HG03469 (cell line): ENCODE data around the gene MPHOSPH10.
"Not testable (repeated sequence)": the region's sequence is repeated elsewhere in the genome, so short reads cannot be mapped to it uniquely, and the experiment has no call there.

Experiments used
- ATAC-seq: cut with Tn5 transposase; IDR thresholded peaks from one replicate; pipeline ENCODE4 v1.9.1; 2021; ENCODE audit warnings: mild to moderate bottlenecking, moderate library complexity, moderate number of reproducible peaks; ENCODE audit not compliant: unreplicated experiment

Gene MPHOSPH10

DNA sequence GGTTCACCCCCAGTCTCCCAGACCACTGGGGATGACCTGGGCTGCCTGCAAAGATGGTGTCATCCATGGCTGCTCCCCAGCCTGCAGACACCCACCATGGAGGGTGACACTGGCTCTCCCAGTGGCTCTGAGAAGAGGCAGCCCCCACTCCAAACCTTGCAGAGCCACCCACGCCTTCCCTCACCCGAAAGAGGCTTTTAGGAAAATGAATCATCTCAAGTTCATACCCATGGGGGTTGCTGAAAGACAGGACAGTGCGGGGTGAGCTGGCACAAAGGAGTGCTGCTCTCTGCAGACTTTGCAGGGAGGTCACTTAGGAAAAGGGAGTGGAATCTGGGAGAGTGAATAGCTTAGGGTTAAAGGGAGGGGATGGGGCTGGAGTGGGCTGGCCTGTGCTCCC is 36.4 kb downstream of the MPHOSPH10 start:
- no peak for ATAC-seq

DNA sequence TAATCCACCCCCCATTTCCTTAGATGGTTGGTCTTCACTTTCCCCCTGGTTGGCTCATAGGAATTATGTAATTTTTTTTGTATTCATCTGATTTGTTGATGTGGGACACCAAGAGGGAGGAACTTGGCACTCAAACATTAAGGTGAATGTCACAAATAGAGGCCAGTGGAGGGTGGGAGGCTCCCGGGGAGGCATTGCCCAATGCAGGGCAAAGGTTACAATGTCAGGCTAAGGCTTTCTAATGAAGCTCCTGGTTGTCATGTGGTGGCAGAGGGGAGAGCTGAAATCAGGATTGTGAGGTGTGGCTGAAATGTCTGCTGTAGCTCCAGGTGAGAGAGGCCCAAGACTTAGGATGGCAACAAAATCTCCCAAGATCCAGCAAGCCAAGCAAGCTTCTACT is 42.7 kb downstream of the MPHOSPH10 start:
- no peak for ATAC-seq

- no peak for ATAC-seq
These were observed 43.8 kb downstream of the MPHOSPH10 start for GRCh38 chr2:71174207-71174606.

DNA sequence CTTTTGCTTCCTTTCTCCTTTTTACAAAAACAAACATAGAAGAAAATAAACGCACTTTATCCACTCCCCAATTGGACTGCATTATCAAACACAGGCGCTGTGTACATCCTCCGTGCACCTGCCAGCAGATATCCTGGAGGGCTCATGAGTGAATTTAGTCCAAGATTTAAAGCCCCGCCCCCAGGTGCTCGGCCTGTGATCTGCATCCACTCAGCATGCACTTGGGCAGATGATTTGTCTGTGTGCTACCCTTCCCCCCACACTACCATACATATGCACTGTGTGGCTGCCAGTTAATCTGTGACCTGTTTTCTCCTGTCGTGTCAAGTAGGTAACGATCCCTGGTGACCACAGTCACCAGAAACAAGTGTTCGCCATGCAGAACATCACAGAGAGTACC is 48.4 kb downstream of the MPHOSPH10 start:
- not testable (repeated sequence) for ATAC-seq

- no peak for ATAC-seq
These were observed 50.9 kb downstream of the MPHOSPH10 start for GRCh38 chr2:71181316-71181715.

GRCh38 chr2:71183306-71184115 is 53.1 kb downstream of the MPHOSPH10 start:
- ATAC-seq = not testable (repeated sequence)

DNA sequence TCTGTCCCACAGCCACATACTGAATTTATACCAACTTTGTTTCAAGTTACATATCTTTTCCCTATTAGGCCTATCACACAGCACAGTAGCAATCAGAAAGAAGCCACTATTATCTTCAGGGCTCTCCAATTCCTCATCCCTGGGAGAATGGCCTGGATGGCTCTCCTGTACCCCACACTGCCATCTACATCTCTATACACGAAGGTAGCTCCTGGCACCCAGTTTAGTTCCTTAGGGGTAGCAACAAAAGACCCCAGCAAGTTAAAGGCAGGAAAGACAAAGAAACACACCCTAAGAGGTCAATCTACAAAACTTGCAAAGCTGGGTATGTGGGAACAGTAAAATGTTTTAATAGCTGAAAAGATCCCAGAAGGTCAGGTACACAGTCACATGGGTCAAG is 56.5 kb downstream of the MPHOSPH10 start:
- no peak for ATAC-seq

- ATAC-seq = no peak
These were observed 57.2 kb downstream of the MPHOSPH10 start for GRCh38 chr2:71187589-71187988.

DNA sequence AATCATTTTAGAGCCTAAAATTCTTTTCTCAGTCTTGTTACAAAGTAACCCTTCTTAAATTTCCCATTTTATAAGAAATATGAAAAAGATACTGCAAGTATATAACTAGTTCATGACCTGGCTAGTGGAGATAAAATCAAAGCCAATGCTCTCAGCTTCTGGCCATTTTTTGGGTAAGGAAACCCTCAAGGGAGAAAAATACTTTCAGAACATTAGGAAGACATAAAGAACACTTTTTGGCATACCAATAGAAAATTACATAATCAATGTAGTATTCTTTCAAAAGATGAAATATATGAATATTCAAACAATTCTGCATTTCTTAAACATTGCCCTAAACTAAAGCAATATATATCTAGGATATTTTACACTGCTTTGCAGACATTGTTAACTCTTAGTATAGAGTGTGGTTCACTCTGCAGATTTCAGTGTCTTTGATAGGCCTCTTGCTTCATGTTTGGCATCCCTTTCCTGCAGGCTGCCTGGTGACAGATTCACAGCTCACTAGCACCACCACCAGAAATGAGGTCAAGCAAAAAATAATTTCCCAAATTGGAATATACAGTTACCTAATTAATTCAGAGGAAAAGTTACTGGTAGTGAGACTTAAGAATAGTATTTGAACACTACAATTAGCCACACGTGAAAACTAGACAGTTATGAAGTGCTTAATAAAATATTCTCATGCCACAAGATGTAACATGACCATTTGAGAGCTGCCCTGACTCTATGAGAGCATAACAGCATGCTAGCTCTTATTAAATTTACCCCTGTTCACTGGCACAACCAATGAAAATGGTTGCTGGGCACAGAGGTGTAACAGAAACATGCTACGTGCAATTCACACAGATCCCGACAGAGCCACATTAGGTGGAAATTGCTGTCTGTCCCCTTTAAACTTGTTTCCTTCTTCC is 60.5 kb downstream of the MPHOSPH10 start:
- no peak for ATAC-seq

DNA sequence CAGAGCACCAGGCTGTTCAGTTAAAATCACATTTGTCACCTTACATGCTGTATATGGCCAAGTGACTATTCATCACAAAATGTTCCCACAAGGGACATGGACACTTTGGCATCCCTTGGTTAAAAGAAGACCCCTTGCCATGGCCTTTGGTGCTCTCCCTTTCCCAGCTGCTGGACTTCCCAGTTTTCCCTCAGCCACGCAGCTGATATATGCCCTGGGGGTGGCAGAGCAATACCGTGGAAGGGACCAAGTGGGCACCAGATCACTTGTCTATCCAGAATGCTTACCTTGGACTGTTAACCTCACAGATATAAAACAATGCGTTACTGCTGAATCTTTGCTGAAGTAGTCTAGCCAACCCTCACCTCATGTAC is 61.1 kb downstream of the MPHOSPH10 start:
- ATAC-seq = no peak
